Mesodermal cell (in vitro differentiated cells): ENCODE measurements around the gene IRF2.

Experiments used
- H3K27ac ChIP-seq: 2 replicates; pipeline ENCODE4 v1.7.0; 2013; ENCODE audit warnings: mild to moderate bottlenecking, low read depth, low read length, moderate library complexity; ENCODE audit not compliant: severe bottlenecking
- H3K36me3 ChIP-seq: 2 replicates; pipeline ENCODE4 v1.7.1; 2013; ENCODE audit warnings: mild to moderate bottlenecking, low read length, moderate library complexity; ENCODE audit not compliant: control insufficient read depth, insufficient read depth
- H3K4me1 ChIP-seq: one replicate; pipeline ENCODE4 v1.7.1; 2013; ENCODE audit warnings: mild to moderate bottlenecking, low read length; ENCODE audit not compliant: insufficient read depth, control insufficient read depth, poor library complexity, severe bottlenecking
- H3K4me3 ChIP-seq: 2 replicates; pipeline ENCODE4 v1.7.0; 2013; ENCODE audit warnings: low read length, control low read depth, mild to moderate bottlenecking; ENCODE audit not compliant: insufficient read depth, poor library complexity, severe bottlenecking; ENCODE audit errors: extremely low read depth
- H3K9me3 ChIP-seq: 2 replicates; pipeline ENCODE4 v1.7.1; 2013; ENCODE audit warnings: mild to moderate bottlenecking, low read length, moderate library complexity; ENCODE audit not compliant: control insufficient read depth
- WGBS, 2 experiments: methylation state at CpG; one replicate each; pipeline ENCODE4 v1.1.5; 2013; ENCODE audit warnings: missing lambda C conversion rate in 2 of 2; ENCODE audit not compliant: insufficient coverage in 2 of 2; 5-methylcytosine and 5-hydroxymethylcytosine counted together

Gene IRF2

GRCh38 chr4:184373886-184374405 lies 100.4 kb downstream of the IRF2 start:
- WGBS, 2 experiments: 100% methylated on average over 2 of the region's 2 CpGs; no CpG with 5 or more reads in 1 of the 2 experiments

GRCh38 chr4:184371390-184371787 lies 103.0 kb downstream of the IRF2 start:
- no peak overlapping the region for H3K27ac ChIP-seq
- no peaks in the 10 kb centered on the region for H3K36me3 ChIP-seq
- H3K4me3 ChIP-seq: no peak overlapping the region
- no peaks in the 10 kb centered on the region for H3K4me1 ChIP-seq
- H3K9me3 ChIP-seq: no peaks in the 10 kb centered on the region
- 84 to 95% methylated on average over 9 to 10 of the region's 12 CpGs for WGBS, 2 experiments

More at GRCh38 chr4:184373886-184374405, 100.4 kb downstream of the IRF2 start:
- H3K4me3 ChIP-seq: no peak overlapping the region
- no peaks in the 10 kb centered on the region for H3K36me3 ChIP-seq
- H3K9me3 ChIP-seq: no peaks in the 10 kb centered on the region
- H3K4me1 ChIP-seq: no peaks in the 10 kb centered on the region
- H3K27ac ChIP-seq: no peak overlapping the region

GRCh38 chr4:184370711-184371389 lies 103.5 kb downstream of the IRF2 start:
- Histone ChIP-seq H3K36me3 (no peaks in the 10 kb centered on the region), H3K27ac (no peak overlapping the region), H3K4me1 (no peaks in the 10 kb centered on the region), H3K9me3 (no peaks in the 10 kb centered on the region), H3K4me3 (no peak overlapping the region)
- 82 to 83% methylated on average over 3 to 4 of the region's 8 CpGs for WGBS, 2 experiments

- WGBS, 2 experiments: 100% methylated on average over 2 of the region's 3 CpGs; no CpG with 5 or more reads in 1 of the 2 experiments
- H3K27ac ChIP-seq: no peak overlapping the region
Observed at GRCh38 chr4:184369871-184370270, 104.5 kb downstream of the IRF2 start.

GRCh38 chr4:184368731-184369130 lies 105.6 kb downstream of the IRF2 start:
- Histone ChIP-seq H3K9me3 (no peaks in the 10 kb centered on the region), H3K4me3 (no peak overlapping the region), H3K36me3 (no peaks in the 10 kb centered on the region), H3K27ac (no peak overlapping the region), H3K4me1 (no peaks in the 10 kb centered on the region)

More at GRCh38 chr4:184369871-184370270, 104.5 kb downstream of the IRF2 start:
- Histone ChIP-seq H3K9me3 (no peaks in the 10 kb centered on the region), H3K4me3 (no peak overlapping the region), H3K36me3 (no peaks in the 10 kb centered on the region), H3K4me1 (no peaks in the 10 kb centered on the region)

- no peak overlapping the region for H3K27ac ChIP-seq
- H3K4me3 ChIP-seq: no peak overlapping the region
- H3K36me3 ChIP-seq: no peaks in the 10 kb centered on the region
- no peaks in the 10 kb centered on the region for H3K9me3 ChIP-seq
- WGBS, 2 experiments: 100% methylated on average over 2 of the region's 3 CpGs
- no peaks in the 10 kb centered on the region for H3K4me1 ChIP-seq
Observed at GRCh38 chr4:184368290-184368689, 106.1 kb downstream of the IRF2 start.

GRCh38 chr4:184364100-184364921 lies 110.0 kb downstream of the IRF2 start:
- H3K4me3 ChIP-seq: no peak overlapping the region
- no peak overlapping the region for H3K27ac ChIP-seq
- WGBS, 2 experiments: 67 to 81% methylated on average over 3 of the region's 5 CpGs
- no peaks in the 10 kb centered on the region for H3K9me3 ChIP-seq
- no peaks in the 10 kb centered on the region for H3K36me3 ChIP-seq
- H3K4me1 ChIP-seq: peaks cover 4% of the 10 kb centered on the region

GRCh38 chr4:184363258-184363657 lies 111.1 kb downstream of the IRF2 start:
- Histone ChIP-seq H3K36me3 (no peaks in the 10 kb centered on the region), H3K27ac (no peak overlapping the region), H3K4me3 (no peak overlapping the region), H3K4me1 (peaks cover 4% of the 10 kb centered on the region), H3K9me3 (no peaks in the 10 kb centered on the region)
- WGBS, 2 experiments: 84 to 86% methylated on average over 5 of the region's 6 CpGs

- Histone ChIP-seq H3K36me3 (no peaks in the 10 kb centered on the region), H3K4me1 (peaks cover 4% of the 10 kb centered on the region), H3K4me3 (no peak overlapping the region), H3K9me3 (no peaks in the 10 kb centered on the region), H3K27ac (no peak overlapping the region)
- WGBS, 2 experiments: 100% methylated on average over 1 to 4 of the region's 4 CpGs
Observed at GRCh38 chr4:184362396-184362795, 112.0 kb downstream of the IRF2 start.

- H3K9me3 ChIP-seq: no peaks in the 10 kb centered on the region
- no CpG with 5 or more reads among the region's 3 CpGs for whole genome bisulfite sequencing, 2 experiments
- H3K36me3 ChIP-seq: no peaks in the 10 kb centered on the region
- peaks cover 4% of the 10 kb centered on the region for H3K4me1 ChIP-seq
- no peak overlapping the region for H3K27ac ChIP-seq
- no peak overlapping the region for H3K4me3 ChIP-seq
Observed at GRCh38 chr4:184361443-184361842, 112.9 kb downstream of the IRF2 start.

- H3K27ac ChIP-seq: peak overlapping the region; percentile 41
- H3K9me3 ChIP-seq: no peaks in the 10 kb centered on the region
- no peaks in the 10 kb centered on the region for H3K36me3 ChIP-seq
- H3K4me3 ChIP-seq: no peak overlapping the region
- H3K4me1 ChIP-seq: peaks cover 4% of the 10 kb centered on the region
- WGBS, 2 experiments: 83 to 90% methylated on average over 2 to 3 of the region's 5 CpGs
Observed at GRCh38 chr4:184359888-184360287, 114.5 kb downstream of the IRF2 start.
